HG02798 (cell line): ENCODE results near the gene SWT1.
"Not testable (repeated sequence)": the region's sequence is repeated elsewhere in the genome, so short reads cannot be mapped to it uniquely, and the experiment has no call there.

ENCODE experiments used
- ATAC-seq: cut with Tn5 transposase; IDR thresholded peaks from one replicate; pipeline ENCODE4 v1.9.1; 2021; ENCODE audit warnings: mild to moderate bottlenecking; ENCODE audit not compliant: unreplicated experiment, poor library complexity

Gene SWT1

GRCh38 chr1:185244015-185244747 lies 87.2 kb downstream of the SWT1 start:
- ATAC-seq: no peak

- no peak for ATAC-seq
Measured at GRCh38 chr1:185245466-185245865, 88.5 kb downstream of the SWT1 start.

GRCh38 chr1:185249563-185249962 lies 92.6 kb downstream of the SWT1 start:
- ATAC-seq: no peak

- ATAC-seq: no peak
Measured at GRCh38 chr1:185250063-185250462, 93.1 kb downstream of the SWT1 start.

- not testable (repeated sequence) for ATAC-seq
Measured at GRCh38 chr1:185251928-185252327, 95.0 kb downstream of the SWT1 start.

- not testable (repeated sequence) for ATAC-seq
Measured at GRCh38 chr1:185252404-185252803, 95.4 kb downstream of the SWT1 start.

GRCh38 chr1:185255595-185255994 lies 98.6 kb downstream of the SWT1 start:
- ATAC-seq: not testable (repeated sequence)

GRCh38 chr1:185257116-185257949 lies 100.4 kb downstream of the SWT1 start:
- not testable (repeated sequence) for ATAC-seq

- no peak for ATAC-seq
Measured at GRCh38 chr1:185257950-185258208, 100.9 kb downstream of the SWT1 start.

GRCh38 chr1:185258676-185259075 lies 101.7 kb downstream of the SWT1 start:
- no peak for ATAC-seq

- ATAC-seq: no peak
Measured at GRCh38 chr1:185260611-185261010, 103.6 kb downstream of the SWT1 start.

- ATAC-seq: no peak
Measured at GRCh38 chr1:185262151-185262550, 105.2 kb downstream of the SWT1 start.

- ATAC-seq: no peak
Measured at GRCh38 chr1:185263292-185263691, 106.3 kb downstream of the SWT1 start.

- ATAC-seq: no peak
Measured at GRCh38 chr1:185263780-185264179, 106.8 kb downstream of the SWT1 start.

- no peak for ATAC-seq
Measured at GRCh38 chr1:185265314-185265713, 108.3 kb downstream of the SWT1 start.

- ATAC-seq: no peak
Measured at GRCh38 chr1:185267301-185267700, 110.3 kb downstream of the SWT1 start.

GRCh38 chr1:185267701-185268100 lies 110.7 kb downstream of the SWT1 start:
- no peak for ATAC-seq

GRCh38 chr1:185268352-185268751 lies 111.4 kb downstream of the SWT1 start:
- ATAC-seq: no peak

- no peak for ATAC-seq
Measured at GRCh38 chr1:185271921-185272320, 115.0 kb downstream of the SWT1 start.

- no peak for ATAC-seq
Measured at GRCh38 chr1:185279571-185279970, 122.6 kb downstream of the SWT1 start.

GRCh38 chr1:185280589-185280988 lies 123.6 kb downstream of the SWT1 start:
- no peak for ATAC-seq

- peak; percentile 85 for ATAC-seq
Measured at GRCh38 chr1:185281245-185281644, 124.3 kb downstream of the SWT1 start.
